ENCODE data around the gene ZNF710.

GRCh38 chr15:90084876-90085423 lies 83.8 kb downstream of the ZNF710 start:
- no peak for TF ChIP-seq RAD21 (IDR thresholded peaks at IDR 0.05; ENCODE audit: low read length)
- TF ChIP-seq BHLHE40 (IDR thresholded peaks at IDR 0.05; ENCODE audit: low read depth, low read length) = no peak
- TF ChIP-seq, protein P1, sequence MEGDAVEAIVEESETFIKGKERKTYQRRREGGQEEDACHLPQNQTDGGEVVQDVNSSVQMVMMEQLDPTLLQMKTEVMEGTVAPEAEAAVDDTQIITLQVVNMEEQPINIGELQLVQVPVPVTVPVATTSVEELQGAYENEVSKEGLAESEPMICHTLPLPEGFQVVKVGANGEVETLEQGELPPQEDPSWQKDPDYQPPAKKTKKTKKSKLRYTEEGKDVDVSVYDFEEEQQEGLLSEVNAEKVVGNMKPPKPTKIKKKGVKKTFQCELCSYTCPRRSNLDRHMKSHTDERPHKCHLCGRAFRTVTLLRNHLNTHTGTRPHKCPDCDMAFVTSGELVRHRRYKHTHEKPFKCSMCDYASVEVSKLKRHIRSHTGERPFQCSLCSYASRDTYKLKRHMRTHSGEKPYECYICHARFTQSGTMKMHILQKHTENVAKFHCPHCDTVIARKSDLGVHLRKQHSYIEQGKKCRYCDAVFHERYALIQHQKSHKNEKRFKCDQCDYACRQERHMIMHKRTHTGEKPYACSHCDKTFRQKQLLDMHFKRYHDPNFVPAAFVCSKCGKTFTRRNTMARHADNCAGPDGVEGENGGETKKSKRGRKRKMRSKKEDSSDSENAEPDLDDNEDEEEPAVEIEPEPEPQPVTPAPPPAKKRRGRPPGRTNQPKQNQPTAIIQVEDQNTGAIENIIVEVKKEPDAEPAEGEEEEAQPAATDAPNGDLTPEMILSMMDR (conservative IDR thresholded peaks at IDR 0.05; ENCODE audit: low read depth, low read length) = no peak
- TF ChIP-seq POLR2A (IDR thresholded peaks at IDR 0.05; ENCODE audit: low read depth, low read length) = no peak
- no peak for TF ChIP-seq USF2 (IDR thresholded peaks at IDR 0.05; ENCODE audit: low read depth, low read length)
- TF ChIP-seq MXI1 (IDR thresholded peaks at IDR 0.05; ENCODE audit: borderline replicate concordance, low read depth, low read length) = no peak
- no peak for TF ChIP-seq CEBPB (IDR thresholded peaks at IDR 0.05; ENCODE audit: low read depth, low read length)
- TF ChIP-seq SMC3 (IDR thresholded peaks at IDR 0.05; ENCODE audit: low read depth, low read length) = no peak
- no peak for TF ChIP-seq RFX5 (IDR thresholded peaks at IDR 0.05; ENCODE audit: low read depth, low read length)
